ENCODE data around the gene MYO1B.
A peak's percentile ranks its signal among the peaks of the same experiment; 100 is the strongest.

MYO1B gene

GRCh38 chr2:191287820-191288219 is 42.6 kb downstream of the MYO1B start:
- no peak overlapping the region for H3K4me3 ChIP-seq (replicated peaks in 1 of 2; ENCODE audit: low read depth in 2 of 2, low read length in 2 of 2)
- DNase-seq (ENCODE audit: low read depth in 2 of 2) = no peak
- no peak for TF ChIP-seq CTCF (IDR thresholded peaks at IDR 0.05; ENCODE audit: low read depth, low read length)

- DNase-seq (ENCODE audit: low read depth in 2 of 2) = no peak
- no peak overlapping the region for H3K4me3 ChIP-seq (replicated peaks in 1 of 2; ENCODE audit: low read depth in 2 of 2, low read length in 2 of 2)
- no peak for TF ChIP-seq CTCF (IDR thresholded peaks at IDR 0.05; ENCODE audit: low read depth, low read length)
Observed at GRCh38 chr2:191289049-191289448, 43.8 kb downstream of the MYO1B start.

- no peak for TF ChIP-seq CTCF (IDR thresholded peaks at IDR 0.05; ENCODE audit: low read depth, low read length)
- peak in 1 of 2 donors; percentile 44 for DNase-seq (ENCODE audit: low read depth in 2 of 2)
- H3K4me3 ChIP-seq (replicated peaks in 1 of 2; ENCODE audit: low read depth in 2 of 2, low read length in 2 of 2) = no peak overlapping the region
Observed at GRCh38 chr2:191291471-191291870, 46.3 kb downstream of the MYO1B start.

GRCh38 chr2:191292869-191293268 is 47.7 kb downstream of the MYO1B start:
- no peak for DNase-seq (ENCODE audit: low read depth in 2 of 2)
- H3K4me3 ChIP-seq (replicated peaks in 1 of 2; ENCODE audit: low read depth in 2 of 2, low read length in 2 of 2) = no peak overlapping the region
- TF ChIP-seq CTCF (IDR thresholded peaks at IDR 0.05; ENCODE audit: low read depth, low read length) = no peak

- peak in 1 of 2 donors; percentile 24 for DNase-seq (ENCODE audit: low read depth in 2 of 2)
- no peak overlapping the region for H3K4me3 ChIP-seq (replicated peaks in 1 of 2; ENCODE audit: low read depth in 2 of 2, low read length in 2 of 2)
- TF ChIP-seq CTCF (IDR thresholded peaks at IDR 0.05; ENCODE audit: low read depth, low read length) = no peak
Observed at GRCh38 chr2:191295088-191295487, 49.9 kb downstream of the MYO1B start.

GRCh38 chr2:191296083-191297006 is 51.1 kb downstream of the MYO1B start:
- DNase-seq (ENCODE audit: low read depth in 2 of 2) = no peak
- H3K4me3 ChIP-seq (replicated peaks in 1 of 2; ENCODE audit: low read depth in 2 of 2, low read length in 2 of 2) = no peak overlapping the region
- no peak for TF ChIP-seq CTCF (IDR thresholded peaks at IDR 0.05; ENCODE audit: low read depth, low read length)
